Measurements from ENCODE around the gene KIF16B.

- TF ChIP-seq CTCF (IDR thresholded peaks at IDR 0.05) (no peak), POLR2A (IDR thresholded peaks at IDR 0.05) (no peak)
These were observed 40.7 kb upstream of the KIF16B start for GRCh38 chr20:16613954-16614353.

All from breast epithelium (tissue), 3 donors.